RWPE2 (cell line): Measurements from ENCODE around the gene STIM1.

Experiments used
- ATAC-seq: fragments of 200-7000 bp; cut with Tn5 transposase; 3 replicates; pipeline ENCODE4 v1.9.1; 2021; ENCODE audit warnings: low read depth
- DNase-seq: peaks from one replicate; pipeline ENCODE4 v3.0.0-alpha.2; 2020; ENCODE audit warnings: low spot score
- H3K27ac ChIP-seq: fragments of 450-650 bp; 2 replicates; pipeline ENCODE4 v1.5.1; 2017; ENCODE audit warnings: mild to moderate bottlenecking; ENCODE audit not compliant: poor library complexity, severe bottlenecking
- H3K27me3 ChIP-seq: fragments of 250-450 bp; sonication (Bioruptor Pico); 2 replicates; pipeline ENCODE4 v1.5.1; 2021; ENCODE audit warnings: mild to moderate bottlenecking, moderate library complexity; ENCODE audit not compliant: insufficient read depth, poor library complexity, severe bottlenecking
- H3K36me3 ChIP-seq: fragments of 250-450 bp; sonication (Bioruptor Pico); 2 replicates; pipeline ENCODE4 v1.5.1; 2020; ENCODE audit warnings: low read depth, mild to moderate bottlenecking, moderate library complexity
- H3K4me1 ChIP-seq: fragments of 250-450 bp; sonication (Bioruptor Pico); 2 replicates; pipeline ENCODE4 v1.5.1; 2021; ENCODE audit warnings: mild to moderate bottlenecking, moderate library complexity; ENCODE audit not compliant: insufficient read depth, poor library complexity, severe bottlenecking
- H3K4me3 ChIP-seq: fragments of 250-450 bp; sonication (Bioruptor Pico); 2 replicates; pipeline ENCODE4 v1.5.1; 2021; ENCODE audit warnings: mild to moderate bottlenecking, moderate library complexity; ENCODE audit not compliant: severe bottlenecking
- H3K9me3 ChIP-seq: fragments of 250-450 bp; sonication (Bioruptor Pico); 2 replicates; pipeline ENCODE4 v1.5.1; 2021; ENCODE audit warnings: mild to moderate bottlenecking, moderate library complexity; ENCODE audit not compliant: severe bottlenecking
- TF ChIP-seq, protein P1 (sequence below): fragments of 450-650 bp; IDR thresholded peaks from one replicate; pipeline ENCODE4 v1.5.1; 2017; ENCODE audit warnings: mild to moderate bottlenecking, moderate library complexity; ENCODE audit not compliant: poor library complexity, severe bottlenecking

The STIM1 gene

DNA sequence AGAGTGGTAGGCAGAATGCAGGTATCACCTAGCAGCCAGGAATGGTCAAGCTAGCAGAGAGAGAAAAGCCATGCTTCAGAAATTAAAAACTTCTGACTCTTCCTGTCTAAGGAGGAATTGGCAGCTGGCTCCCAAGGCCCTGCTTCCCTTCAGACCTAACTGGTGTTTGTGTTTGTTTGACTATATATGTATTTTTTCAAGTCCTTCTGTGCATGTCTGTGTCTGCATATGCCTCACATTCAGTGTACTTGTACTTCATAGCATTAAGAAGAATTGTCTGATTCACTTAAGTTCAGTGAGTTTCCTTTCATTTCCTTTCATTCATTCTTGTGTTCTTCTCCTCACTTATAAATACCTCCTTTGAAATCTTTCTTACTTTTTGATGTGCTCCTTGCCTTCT is 130.2 kb downstream of the STIM1 start:
- H3K4me3 ChIP-seq: no peak overlapping the region
- DNase-seq: no peak
- no peak for ATAC-seq

DNA sequence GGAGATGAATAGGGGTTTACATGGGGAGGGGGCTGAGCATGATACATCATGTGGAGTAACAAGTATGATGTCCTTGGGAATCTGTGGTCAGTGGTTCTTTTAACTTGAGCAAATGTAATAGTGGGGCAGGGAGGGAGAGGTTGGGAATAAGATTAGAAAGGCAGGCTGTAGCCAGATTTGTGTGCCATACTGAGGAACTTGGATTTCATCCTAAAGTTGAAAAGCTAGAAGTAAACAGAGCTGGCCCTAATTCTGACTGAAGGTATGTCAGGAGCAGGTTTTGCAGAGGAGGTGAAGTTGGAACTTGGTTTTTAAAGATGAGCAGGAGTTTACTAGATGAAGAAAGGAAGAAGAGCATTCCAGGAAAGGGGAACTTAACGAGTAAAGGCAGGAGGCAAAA is 130.8 kb downstream of the STIM1 start:
- H3K27ac ChIP-seq: no peak overlapping the region
- H3K27me3 ChIP-seq: no peaks in the 10 kb centered on the region
- ATAC-seq (no peak), DNase-seq (no peak)
- no peaks in the 10 kb centered on the region for H3K36me3 ChIP-seq
- H3K9me3 ChIP-seq: no peaks in the 10 kb centered on the region
- TF ChIP-seq, protein P1, sequence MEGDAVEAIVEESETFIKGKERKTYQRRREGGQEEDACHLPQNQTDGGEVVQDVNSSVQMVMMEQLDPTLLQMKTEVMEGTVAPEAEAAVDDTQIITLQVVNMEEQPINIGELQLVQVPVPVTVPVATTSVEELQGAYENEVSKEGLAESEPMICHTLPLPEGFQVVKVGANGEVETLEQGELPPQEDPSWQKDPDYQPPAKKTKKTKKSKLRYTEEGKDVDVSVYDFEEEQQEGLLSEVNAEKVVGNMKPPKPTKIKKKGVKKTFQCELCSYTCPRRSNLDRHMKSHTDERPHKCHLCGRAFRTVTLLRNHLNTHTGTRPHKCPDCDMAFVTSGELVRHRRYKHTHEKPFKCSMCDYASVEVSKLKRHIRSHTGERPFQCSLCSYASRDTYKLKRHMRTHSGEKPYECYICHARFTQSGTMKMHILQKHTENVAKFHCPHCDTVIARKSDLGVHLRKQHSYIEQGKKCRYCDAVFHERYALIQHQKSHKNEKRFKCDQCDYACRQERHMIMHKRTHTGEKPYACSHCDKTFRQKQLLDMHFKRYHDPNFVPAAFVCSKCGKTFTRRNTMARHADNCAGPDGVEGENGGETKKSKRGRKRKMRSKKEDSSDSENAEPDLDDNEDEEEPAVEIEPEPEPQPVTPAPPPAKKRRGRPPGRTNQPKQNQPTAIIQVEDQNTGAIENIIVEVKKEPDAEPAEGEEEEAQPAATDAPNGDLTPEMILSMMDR: no peak
- H3K4me1 ChIP-seq: no peaks in the 10 kb centered on the region
- no peak overlapping the region for H3K4me3 ChIP-seq

More for the DNA sequence above, 130.2 kb downstream of the STIM1 start:
- H3K9me3 ChIP-seq: no peaks in the 10 kb centered on the region
- TF ChIP-seq, protein P1: no peak
- no peak overlapping the region for H3K27ac ChIP-seq
- H3K36me3 ChIP-seq: no peaks in the 10 kb centered on the region
- no peaks in the 10 kb centered on the region for H3K27me3 ChIP-seq
- H3K4me1 ChIP-seq: no peaks in the 10 kb centered on the region

DNA sequence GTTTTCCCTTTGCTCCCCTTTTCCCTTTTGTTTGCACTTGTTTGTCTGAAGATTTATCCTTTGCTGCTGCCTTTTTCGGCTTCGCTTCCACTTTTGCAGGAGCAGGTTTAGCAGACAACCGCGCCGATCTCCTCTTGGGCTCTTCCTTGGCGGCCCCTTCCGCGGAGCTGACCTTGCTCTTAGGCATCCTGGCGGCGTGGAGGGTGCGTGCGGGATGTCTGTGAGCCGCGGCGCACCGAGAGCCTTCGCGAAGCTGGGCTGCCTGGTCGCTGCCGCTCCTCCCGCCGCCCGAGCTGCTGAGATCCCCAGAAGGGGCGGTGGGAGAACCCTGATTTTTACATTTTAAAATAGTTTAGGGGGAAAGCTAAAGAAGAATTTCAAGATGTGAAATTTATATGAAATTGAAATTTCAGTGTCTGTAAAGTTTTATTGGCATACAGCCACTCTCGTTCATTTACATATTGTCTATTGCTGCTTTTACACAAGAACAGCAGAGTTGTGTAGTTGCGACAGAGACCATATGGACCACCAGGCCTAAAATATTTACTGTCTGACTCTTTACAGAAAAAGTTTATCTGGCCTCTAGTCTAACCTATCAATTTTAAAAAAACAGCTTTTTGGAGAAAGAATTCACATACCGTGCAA is 133.9 kb downstream of the STIM1 start:
- Histone ChIP-seq H3K4me3 (no peak overlapping the region), H3K27me3 (no peaks in the 10 kb centered on the region), H3K9me3 (no peaks in the 10 kb centered on the region), H3K27ac (no peak overlapping the region), H3K36me3 (no peaks in the 10 kb centered on the region), H3K4me1 (no peaks in the 10 kb centered on the region)
- TF ChIP-seq, protein P1: no peak
- ATAC-seq (no peak), DNase-seq (no peak)

DNA sequence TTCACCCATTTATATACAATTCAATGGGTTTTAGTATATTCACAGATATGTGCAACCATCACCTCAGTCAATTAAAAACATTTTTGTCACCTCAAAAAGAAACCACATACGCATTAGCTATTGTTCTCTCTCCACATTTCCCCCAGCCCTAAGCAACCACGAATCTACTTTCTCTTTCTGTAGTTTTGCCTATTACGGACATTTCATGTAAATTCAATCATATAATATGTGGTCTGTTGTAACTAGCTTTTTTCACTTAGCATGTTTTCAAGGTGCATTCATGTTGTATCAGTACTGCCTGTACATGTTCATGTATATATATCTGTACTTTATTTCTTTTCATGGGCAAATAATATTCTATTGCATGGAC is 134.4 kb downstream of the STIM1 start:
- TF ChIP-seq, protein P1: no peak
- DNase-seq (no peak), ATAC-seq (no peak)
- Histone ChIP-seq H3K27ac (no peak overlapping the region), H3K4me3 (no peak overlapping the region), H3K4me1 (no peaks in the 10 kb centered on the region), H3K27me3 (no peaks in the 10 kb centered on the region), H3K36me3 (no peaks in the 10 kb centered on the region), H3K9me3 (no peaks in the 10 kb centered on the region)

DNA sequence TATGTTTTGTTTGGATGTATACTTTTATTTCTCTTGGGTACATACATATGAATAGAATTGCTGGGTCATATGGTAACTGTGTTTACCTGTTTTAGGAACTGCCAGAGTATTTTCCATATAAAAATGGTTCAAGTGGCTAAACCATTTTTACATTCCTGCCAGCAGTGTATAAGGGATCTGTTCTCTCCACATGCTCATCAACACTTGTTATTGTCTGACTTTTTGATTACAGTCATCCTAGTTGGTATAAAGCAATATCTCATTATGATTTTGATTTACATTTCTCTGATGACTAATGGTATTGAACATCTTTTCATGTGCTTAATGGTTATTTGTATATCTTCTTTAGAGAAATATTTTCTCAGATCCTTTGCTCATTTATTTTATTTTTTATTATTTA is 134.9 kb downstream of the STIM1 start:
- H3K27me3 ChIP-seq: no peaks in the 10 kb centered on the region
- no peak overlapping the region for H3K4me3 ChIP-seq
- H3K9me3 ChIP-seq: no peaks in the 10 kb centered on the region
- no peaks in the 10 kb centered on the region for H3K36me3 ChIP-seq
- TF ChIP-seq, protein P1: no peak
- DNase-seq (no peak), ATAC-seq (no peak)
- H3K27ac ChIP-seq: no peak overlapping the region
- no peaks in the 10 kb centered on the region for H3K4me1 ChIP-seq
